GM12872 (cell line): ENCODE results near the gene PLCXD1.

Experiments
- CTCF ChIP-seq: IDR thresholded peaks from 3 replicates; pipeline ENCODE4 v1.5.1; 2011; ENCODE audit warnings: low read depth, mild to moderate bottlenecking, low read length, moderate library complexity; ENCODE audit not compliant: insufficient read depth

The PLCXD1 gene

GRCh38 chrX:341541-342101, 60.4 kb downstream of the PLCXD1 start:
- no peak for TF ChIP-seq CTCF

GRCh38 chrX:344371-344901, 63.3 kb downstream of the PLCXD1 start:
- TF ChIP-seq CTCF = no peak

- no peak for TF ChIP-seq CTCF
Observed at GRCh38 chrX:345020-345925, 64.1 kb downstream of the PLCXD1 start.

- no peak for TF ChIP-seq CTCF
Observed at GRCh38 chrX:346034-346813, 65.0 kb downstream of the PLCXD1 start.

- TF ChIP-seq CTCF = no peak
Observed at GRCh38 chrX:347351-348117, 66.4 kb downstream of the PLCXD1 start.

GRCh38 chrX:348461-349117, 67.4 kb downstream of the PLCXD1 start:
- TF ChIP-seq CTCF = no peak
